Neuronal stem cell (in vitro differentiated cells): Measurements from ENCODE around the gene SFXN1.
"Not testable (repeated sequence)": the region's sequence is repeated elsewhere in the genome, so short reads cannot be mapped to it uniquely, and the experiment has no call there.

Experiments used
- DNase-seq: peaks from one replicate; pipeline ENCODE4 v3.0.0-alpha.2; 2013; ENCODE audit warnings: low spot score
- H2AFZ ChIP-seq: one replicate; pipeline ENCODE4 v1.6.1; 2013; ENCODE audit warnings: mild to moderate bottlenecking, low read length, inconsistent platforms
- H2AK5ac ChIP-seq: 2 replicates; pipeline ENCODE4 v1.6.1; 2013; ENCODE audit warnings: low read depth, mild to moderate bottlenecking, inconsistent platforms, low read length, moderate library complexity, mixed read lengths
- H2BK120ac ChIP-seq: 2 replicates; pipeline ENCODE4 v1.6.1; 2013; ENCODE audit warnings: low read depth, mild to moderate bottlenecking, inconsistent platforms, low read length, moderate library complexity, mixed read lengths
- H2BK12ac ChIP-seq: one replicate; pipeline ENCODE4 v1.6.1; 2013; ENCODE audit warnings: low read length, inconsistent platforms
- H2BK15ac ChIP-seq: 2 replicates; pipeline ENCODE4 v1.6.1; 2013; ENCODE audit warnings: mild to moderate bottlenecking, low read length, inconsistent platforms, mixed read lengths
- H2BK5ac ChIP-seq: one replicate; pipeline ENCODE4 v1.6.1; 2013; ENCODE audit warnings: inconsistent platforms, mild to moderate bottlenecking, low read length, moderate library complexity
- H3K14ac ChIP-seq: one replicate; pipeline ENCODE4 v1.6.1; 2013; ENCODE audit warnings: low read length, inconsistent platforms
- H3K18ac ChIP-seq: 2 replicates; pipeline ENCODE4 v1.6.1; 2013; ENCODE audit warnings: low read length, inconsistent platforms
- H3K23ac ChIP-seq: 2 replicates; pipeline ENCODE4 v1.6.1; 2013; ENCODE audit warnings: low read depth, mild to moderate bottlenecking, mixed read lengths, low read length, inconsistent platforms; ENCODE audit not compliant: poor library complexity
- H3K27ac ChIP-seq: replicated peaks from 3 replicates; pipeline ENCODE4 v1.5.1; 2013; ENCODE audit warnings: low read length, inconsistent platforms
- H3K27me3 ChIP-seq, 3 experiments: 2 replicates each; pipeline ENCODE4 v1.6.1; 2013; ENCODE audit warnings: low read length in 3 of 3, mild to moderate bottlenecking in 2 of 3, inconsistent platforms in 1 of 3, low read depth in 1 of 3, mixed read lengths in 1 of 3, moderate library complexity in 1 of 3; ENCODE audit not compliant: control insufficient read depth in 3 of 3, insufficient read depth in 3 of 3
- H3K36me3 ChIP-seq, 2 donors: replicated peaks in 1 of 2; 2 replicates each; pipeline ENCODE4 v1.6.1; 2013; ENCODE audit warnings: low read length in 2 of 2; ENCODE audit not compliant: control insufficient read depth in 2 of 2, insufficient read depth in 2 of 2
- H3K4ac ChIP-seq: 2 replicates; pipeline ENCODE4 v1.6.1; 2013; ENCODE audit warnings: inconsistent platforms, mild to moderate bottlenecking, low read length, moderate library complexity
- H3K4me1 ChIP-seq, 2 donors: 1 replicate in 1 of 2; 2 replicates in 1 of 2; pipeline ENCODE4 v1.6.1; 2013; ENCODE audit warnings: low read length in 2 of 2, low read depth in 1 of 2; ENCODE audit not compliant: control insufficient read depth in 2 of 2, insufficient read depth in 1 of 2
- H3K4me2 ChIP-seq: one replicate; pipeline ENCODE4 v1.6.1; 2013; ENCODE audit warnings: mild to moderate bottlenecking, low read length, inconsistent platforms; ENCODE audit not compliant: insufficient read depth, poor library complexity, severe bottlenecking
- H3K4me3 ChIP-seq, 2 donors: 2 replicates each; pipeline ENCODE4 v1.5.1; 2013; ENCODE audit warnings: low read length in 2 of 2, mild to moderate bottlenecking in 2 of 2, inconsistent platforms in 1 of 2, moderate library complexity in 1 of 2
- H3K79me1 ChIP-seq: one replicate; pipeline ENCODE4 v1.6.1; 2013; ENCODE audit warnings: low read depth, mild to moderate bottlenecking, inconsistent platforms, low read length, moderate library complexity
- H3K9ac ChIP-seq: one replicate; pipeline ENCODE4 v1.6.1; 2013; ENCODE audit warnings: mild to moderate bottlenecking, low read depth, low read length, inconsistent platforms; ENCODE audit not compliant: poor library complexity
- H3K9me3 ChIP-seq, 2 donors: replicated peaks in 1 of 2; 2 replicates each; pipeline versions ENCODE3 to v1.6.1; 2013; ENCODE audit warnings: low read length in 2 of 2, mild to moderate bottlenecking in 2 of 2, inconsistent platforms in 1 of 2, low read depth in 1 of 2, mixed read lengths in 1 of 2, moderate library complexity in 1 of 2; ENCODE audit not compliant: control insufficient read depth in 2 of 2, insufficient read depth in 1 of 2
- H4K8ac ChIP-seq: one replicate; pipeline ENCODE4 v1.6.1; 2013; ENCODE audit warnings: low read depth, mild to moderate bottlenecking, inconsistent platforms, low read length, moderate library complexity
- H4K91ac ChIP-seq: one replicate; pipeline ENCODE4 v1.6.1; 2013; ENCODE audit warnings: low read length, low read depth, mild to moderate bottlenecking, inconsistent platforms; ENCODE audit not compliant: poor library complexity
- WGBS, 2 donors: extraction: QIAGEN DNeasy Blood & Tissue Kit; methylation state at CpG; one replicate each; pipeline ENCODE4 v1.1.7; 2013; ENCODE audit warnings: missing lambda C conversion rate in 2 of 2, mixed read lengths in 1 of 2; ENCODE audit not compliant: insufficient read length in 2 of 2, insufficient replicate concordance in 1 of 2; ENCODE audit errors: extremely low coverage in 2 of 2; 5-methylcytosine and 5-hydroxymethylcytosine counted together

The SFXN1 gene

DNA sequence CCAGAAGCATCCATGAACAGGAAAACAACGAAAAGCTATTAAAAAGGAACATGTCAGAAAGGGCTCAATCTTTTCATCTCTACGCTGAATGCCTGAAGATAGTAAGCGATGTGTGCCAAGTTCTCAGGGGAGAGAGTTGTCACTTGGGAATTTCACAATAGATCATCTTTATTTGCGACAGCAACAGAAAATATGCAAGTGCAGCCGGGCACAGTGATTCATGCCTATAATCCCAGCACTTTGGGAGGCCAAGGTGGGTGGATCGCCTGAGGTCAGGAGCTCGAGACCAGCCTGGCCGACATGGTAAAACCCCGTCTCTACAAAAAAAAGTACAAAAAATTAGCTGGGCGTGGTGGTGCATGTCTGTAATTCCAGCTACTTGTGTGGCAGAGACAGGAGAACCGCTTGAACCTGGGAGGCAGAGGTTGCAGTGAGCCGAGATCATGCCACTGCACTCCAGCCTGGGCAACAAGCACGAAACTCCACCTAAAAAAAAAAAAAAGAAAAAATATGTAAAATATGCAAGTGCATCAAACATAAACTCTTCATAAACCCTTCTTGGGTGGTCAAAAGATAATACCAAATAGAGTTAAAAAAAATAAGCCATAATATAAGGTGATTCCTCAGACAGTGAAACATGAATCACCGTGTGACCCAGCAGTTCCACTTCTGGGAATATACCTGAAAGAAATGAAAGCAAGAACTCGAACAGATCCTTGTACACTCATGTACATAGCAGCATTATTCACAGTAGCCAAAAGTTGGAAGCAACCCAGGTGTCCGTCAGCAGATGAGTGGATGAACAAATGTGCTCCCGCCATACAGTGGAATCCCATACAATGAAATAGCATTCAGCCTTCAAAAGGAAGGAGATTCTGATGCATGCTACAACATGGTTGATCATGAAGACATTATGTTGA, 16.2 kb downstream of the SFXN1 start:
- Histone ChIP-seq H3K23ac (no peak overlapping the region), H3K79me1 (peaks cover 2% of the 10 kb centered on the region), H3K9me3 (peaks cover 0 to 4% of the 10 kb centered on the region in 2 donors), H4K91ac (no peak overlapping the region), H3K9ac (no peak overlapping the region), H2BK15ac (no peak overlapping the region), H3K36me3 (peaks cover 18 to 94% of the 10 kb centered on the region in 2 donors), H2BK120ac (no peak overlapping the region), H3K27ac (no peak overlapping the region), H3K4me1 (no peaks in the 10 kb centered on the region), H2BK12ac (no peak overlapping the region), H2AFZ (no peak overlapping the region), H3K4ac (no peak overlapping the region), H2BK5ac (no peak overlapping the region), H3K4me3 (no peak overlapping the region), H3K18ac (no peak overlapping the region), H4K8ac (no peak overlapping the region), H3K14ac (no peak overlapping the region), H3K4me2 (no peak overlapping the region), H2AK5ac (no peak overlapping the region), H3K27me3 (no peaks in the 10 kb centered on the region)
- no peak for DNase-seq
- WGBS, 2 donors = no CpG with 5 or more reads among the region's 17 CpGs

DNA sequence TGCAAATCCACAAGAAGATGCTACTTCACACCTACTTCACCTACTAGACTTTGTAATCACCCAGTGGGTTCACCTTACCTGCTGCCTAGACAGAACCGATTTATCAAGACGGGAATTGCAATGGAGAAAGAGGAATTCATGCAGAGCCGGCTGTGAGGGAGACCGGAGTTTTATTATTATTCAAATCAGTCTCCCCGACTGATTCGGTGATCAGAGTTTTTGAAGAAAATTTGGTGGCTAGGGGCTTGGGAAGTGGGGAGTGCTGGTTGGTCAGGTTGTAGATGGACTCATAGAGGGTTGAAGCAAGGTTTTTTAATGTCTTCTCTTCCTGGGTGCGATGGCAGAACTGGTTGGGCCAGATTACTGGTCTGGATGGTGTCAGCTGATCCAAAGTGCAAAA, 23.4 kb downstream of the SFXN1 start:
- Histone ChIP-seq H3K4me3 (no peak overlapping the region), H3K4ac (no peak overlapping the region), H3K14ac (no peak overlapping the region), H3K23ac (no peak overlapping the region), H3K4me1 (no peaks in the 10 kb centered on the region), H2BK15ac (no peak overlapping the region), H3K9ac (no peak overlapping the region), H2BK120ac (no peak overlapping the region), H4K8ac (no peak overlapping the region), H2BK5ac (no peak overlapping the region), H3K79me1 (no peaks in the 10 kb centered on the region), H4K91ac (no peak overlapping the region), H3K18ac (no peak overlapping the region), H3K36me3 (peaks cover 8 to 83% of the 10 kb centered on the region in 2 donors), H2AFZ (no peak overlapping the region), H3K27me3 (no peaks in the 10 kb centered on the region), H3K27ac (no peak overlapping the region), H3K9me3 (peaks cover 0 to 6% of the 10 kb centered on the region in 2 donors), H3K4me2 (no peak overlapping the region), H2BK12ac (no peak overlapping the region), H2AK5ac (no peak overlapping the region)
- no CpG with 5 or more reads among the region's 7 CpGs for WGBS, 2 donors
- no peak for DNase-seq

DNA sequence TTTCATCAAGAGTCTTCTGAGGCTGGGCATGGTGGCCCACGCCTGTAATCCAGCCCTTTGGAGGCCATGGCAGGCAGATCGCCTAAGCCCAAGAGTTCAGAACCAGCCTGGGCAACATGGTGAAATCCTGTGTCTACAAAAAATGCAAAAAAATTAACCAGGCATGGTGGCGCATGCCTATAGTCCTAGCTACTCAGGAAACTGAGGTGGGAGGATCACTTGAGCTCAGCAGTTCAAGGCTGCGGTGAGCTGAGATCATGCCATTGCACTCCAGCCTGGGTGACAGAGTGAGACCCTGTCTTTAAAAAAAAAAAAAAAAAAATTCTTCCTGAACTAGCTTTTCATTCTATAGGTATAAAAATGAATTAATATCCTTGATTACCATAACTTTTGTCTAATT, 29.3 kb downstream of the SFXN1 start:
- H3K14ac ChIP-seq, H4K91ac ChIP-seq, H3K27ac ChIP-seq, H3K27me3 ChIP-seq, H3K23ac ChIP-seq, H2AK5ac ChIP-seq, H4K8ac ChIP-seq, H2BK120ac ChIP-seq, H3K4me2 ChIP-seq, H3K9me3 ChIP-seq, H3K4me1 ChIP-seq, H3K4me3 ChIP-seq, H3K9ac ChIP-seq, H3K4ac ChIP-seq, H3K18ac ChIP-seq, H2BK12ac ChIP-seq, DNase-seq, H2AFZ ChIP-seq, H2BK5ac ChIP-seq, H3K79me1 ChIP-seq, H2BK15ac ChIP-seq: not testable (repeated sequence)
- no CpG with 5 or more reads among the region's 4 CpGs for WGBS, 2 donors
- peaks cover 15 to 88% of the 10 kb centered on the region in 2 donors for H3K36me3 ChIP-seq

DNA sequence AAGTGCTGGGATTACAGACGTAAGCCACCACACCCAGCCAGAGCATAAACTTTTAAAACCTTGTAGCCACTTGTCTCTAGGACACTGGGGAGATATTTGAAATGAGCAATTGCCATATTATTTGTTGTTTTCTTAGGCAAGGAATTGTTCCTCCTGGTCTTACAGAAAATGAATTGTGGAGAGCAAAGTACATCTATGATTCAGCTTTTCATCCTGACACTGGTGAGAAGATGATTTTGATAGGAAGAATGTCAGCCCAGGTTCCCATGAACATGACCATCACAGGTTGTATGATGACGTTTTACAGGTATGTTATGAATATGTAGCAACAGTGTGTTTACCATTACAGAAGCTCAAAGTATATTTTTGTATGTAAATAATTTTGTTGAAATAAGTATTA, 30.5 kb downstream of the SFXN1 start:
- no peak overlapping the region for H3K18ac ChIP-seq
- no peak overlapping the region for H3K9ac ChIP-seq
- no peak overlapping the region for H3K4ac ChIP-seq
- DNase-seq = no peak
- no peak overlapping the region for H4K91ac ChIP-seq
- no peak overlapping the region for H4K8ac ChIP-seq
- no peak overlapping the region for H2AK5ac ChIP-seq
- H3K4me2 ChIP-seq = no peak overlapping the region
- no peaks in the 10 kb centered on the region for H3K27me3 ChIP-seq
- peaks cover 6% of the 10 kb centered on the region for H3K79me1 ChIP-seq
- no peak overlapping the region for H3K14ac ChIP-seq
- no CpG with 5 or more reads among the region's 2 CpGs for WGBS, 2 donors
- H2BK5ac ChIP-seq = no peak overlapping the region
- no peak overlapping the region for H2BK120ac ChIP-seq
- H3K27ac ChIP-seq = no peak overlapping the region
- H3K9me3 ChIP-seq = no peaks in the 10 kb centered on the region
- peaks cover 22 to 88% of the 10 kb centered on the region in 2 donors for H3K36me3 ChIP-seq
- no peak overlapping the region for H3K23ac ChIP-seq
- no peak overlapping the region for H2BK12ac ChIP-seq
- H3K4me1 ChIP-seq = no peaks in the 10 kb centered on the region
- H2BK15ac ChIP-seq = no peak overlapping the region
- no peak overlapping the region for H2AFZ ChIP-seq
- no peak overlapping the region for H3K4me3 ChIP-seq
